Muscle layer of duodenum (tissue), 2 donors: ENCODE measurements around the gene BMS1.

Experiments
- H3K27ac ChIP-seq: one replicate; pipeline ENCODE4 v1.7.0; 2013; ENCODE audit warnings: mild to moderate bottlenecking, low read length
- H3K27me3 ChIP-seq: one replicate; pipeline ENCODE4 v1.7.0; 2013; ENCODE audit warnings: low read depth, mild to moderate bottlenecking, control low read depth, low read length
- H3K36me3 ChIP-seq, 2 donors: one replicate each; pipeline ENCODE4 v1.7.0; 2013; ENCODE audit warnings: low read length in 2 of 2, control low read depth in 1 of 2, mild to moderate bottlenecking in 1 of 2; ENCODE audit not compliant: insufficient read depth in 2 of 2, control insufficient read depth in 1 of 2
- H3K4me1 ChIP-seq, 2 donors: one replicate each; pipeline ENCODE4 v1.7.0; 2013; ENCODE audit warnings: low read length in 2 of 2, mild to moderate bottlenecking in 2 of 2, control low read depth in 1 of 2, moderate library complexity in 1 of 2; ENCODE audit not compliant: insufficient read depth in 2 of 2, control insufficient read depth in 1 of 2
- H3K4me3 ChIP-seq, 2 donors: one replicate each; pipeline ENCODE4 v1.7.0; 2013; ENCODE audit warnings: low read length in 2 of 2, low read depth in 1 of 2, mild to moderate bottlenecking in 1 of 2
- H3K9me3 ChIP-seq, 2 donors: one replicate each; pipeline ENCODE4 v1.7.0; 2013; ENCODE audit warnings: low read length in 2 of 2, control low read depth in 1 of 2, mild to moderate bottlenecking in 1 of 2; ENCODE audit not compliant: control insufficient read depth in 1 of 2
- donor health status: healthy.

BMS1 gene

DNA sequence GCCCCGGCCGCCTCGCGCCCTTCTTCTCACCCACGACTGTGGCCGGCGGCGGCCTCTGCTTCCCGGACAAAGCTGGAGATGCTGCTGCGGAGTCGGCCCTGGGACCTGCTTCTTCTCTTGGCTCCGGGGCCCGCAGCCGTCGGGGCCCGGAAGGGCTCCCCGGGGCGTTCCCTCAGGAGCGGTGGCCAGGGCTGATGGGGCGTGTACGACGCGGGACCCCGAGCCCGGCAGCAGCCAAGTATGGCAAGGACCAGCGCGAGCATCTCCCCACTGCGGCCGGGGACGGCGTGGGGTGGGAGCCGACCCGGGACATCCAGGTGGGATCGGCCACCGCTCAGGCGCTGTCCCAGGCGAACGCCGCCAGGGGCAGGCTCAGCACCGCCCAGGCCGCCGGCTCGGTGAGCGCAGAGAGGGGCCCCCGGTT is 27.6 kb upstream of the BMS1 start:
- H3K36me3 ChIP-seq = no peaks in the 10 kb centered on the region
- no peak overlapping the region for H3K27ac ChIP-seq
- peaks cover 0 to 11% of the 10 kb centered on the region in 2 donors for H3K4me1 ChIP-seq
- peaks cover 18% of the 10 kb centered on the region for H3K27me3 ChIP-seq
- H3K9me3 ChIP-seq = no peaks in the 10 kb centered on the region
- peak overlapping the region; percentile 59 to 88 for H3K4me3 ChIP-seq

DNA sequence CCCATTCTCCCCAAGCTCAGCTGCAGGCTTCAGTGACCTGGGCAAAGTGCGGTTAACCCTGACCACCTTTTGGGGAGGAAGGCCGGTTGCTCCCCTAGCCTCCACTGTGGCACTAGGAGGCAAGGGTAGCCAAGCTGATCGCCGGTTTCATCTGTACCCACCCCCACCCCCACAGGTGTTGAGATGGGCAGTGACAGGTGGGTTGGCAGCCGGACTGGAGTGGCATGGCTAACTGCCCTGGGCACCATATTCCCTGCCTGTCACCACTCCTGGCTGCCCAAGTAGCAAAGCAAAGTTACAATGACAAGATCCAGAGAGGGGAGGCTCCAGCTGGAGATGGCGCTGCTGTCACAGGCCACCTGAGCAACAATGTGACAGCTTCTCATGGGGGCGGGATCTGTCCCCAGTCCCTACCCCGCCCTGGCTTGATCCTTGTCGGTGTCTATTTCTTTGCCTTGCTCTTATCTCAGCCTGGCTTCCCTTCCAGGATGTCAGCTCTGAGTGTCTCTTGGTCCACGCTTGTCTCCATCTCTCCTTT is 27.0 kb upstream of the BMS1 start:
- Histone ChIP-seq H3K27ac (no peak overlapping the region), H3K9me3 (no peaks in the 10 kb centered on the region), H3K27me3 (peaks cover 18% of the 10 kb centered on the region), H3K4me3 (peak overlapping the region in 1 of 2 donors; percentile 88), H3K4me1 (peaks cover 0 to 11% of the 10 kb centered on the region in 2 donors), H3K36me3 (no peaks in the 10 kb centered on the region)

DNA sequence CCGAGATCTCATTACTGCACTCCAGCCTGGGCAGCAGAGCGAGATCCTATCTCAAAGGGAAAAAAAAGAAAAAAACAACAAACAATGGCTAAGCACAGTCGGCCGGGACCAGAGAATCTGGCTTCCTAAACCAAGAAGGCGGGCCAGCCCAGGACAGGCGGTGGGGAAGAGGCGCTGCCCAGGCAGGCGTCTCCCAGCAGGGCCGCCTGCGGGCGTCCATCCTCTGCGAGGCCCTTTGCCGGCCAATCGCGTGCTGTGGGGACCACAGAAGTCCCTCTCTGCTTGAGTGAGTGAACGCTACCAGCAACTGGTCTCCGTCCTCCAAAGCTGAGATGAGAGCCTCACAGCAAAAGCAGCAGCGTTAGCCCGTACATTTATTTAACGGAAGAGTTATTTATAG is 14.7 kb upstream of the BMS1 start:
- H3K9me3 ChIP-seq = no peaks in the 10 kb centered on the region
- no peaks in the 10 kb centered on the region for H3K27me3 ChIP-seq
- no peak overlapping the region for H3K4me3 ChIP-seq
- no peaks in the 10 kb centered on the region for H3K4me1 ChIP-seq
- no peaks in the 10 kb centered on the region for H3K36me3 ChIP-seq
- no peak overlapping the region for H3K27ac ChIP-seq

DNA sequence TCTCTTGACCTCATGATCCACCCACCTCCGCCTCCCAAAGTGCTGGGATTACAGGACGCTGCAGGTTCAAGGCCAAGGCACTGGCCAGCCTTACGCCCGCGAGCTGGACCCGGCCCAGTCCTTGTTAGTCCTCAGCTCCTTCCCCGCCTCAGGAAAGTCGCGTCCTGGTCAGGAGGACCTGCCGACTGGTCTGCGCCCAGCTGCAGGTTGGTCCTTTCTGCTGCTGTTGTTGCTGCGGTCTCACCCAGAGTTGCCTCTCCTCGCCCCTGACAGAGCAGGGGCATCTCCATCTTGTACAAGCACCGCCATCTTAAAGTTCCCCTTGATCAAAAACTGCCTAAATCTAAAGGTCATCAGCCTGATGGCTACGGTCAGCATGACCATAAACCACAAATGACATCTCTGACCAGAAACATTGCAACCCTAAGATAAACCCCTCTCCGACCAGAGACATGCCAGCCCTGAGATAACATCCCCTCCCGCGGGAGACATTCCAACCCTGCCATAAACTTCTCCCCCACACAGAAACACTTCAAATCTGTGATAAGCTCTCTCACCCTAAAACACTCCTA is 13.9 kb upstream of the BMS1 start:
- Histone ChIP-seq H3K4me1 (no peaks in the 10 kb centered on the region), H3K27me3 (no peaks in the 10 kb centered on the region), H3K4me3 (no peak overlapping the region), H3K27ac (no peak overlapping the region), H3K9me3 (no peaks in the 10 kb centered on the region), H3K36me3 (no peaks in the 10 kb centered on the region)

DNA sequence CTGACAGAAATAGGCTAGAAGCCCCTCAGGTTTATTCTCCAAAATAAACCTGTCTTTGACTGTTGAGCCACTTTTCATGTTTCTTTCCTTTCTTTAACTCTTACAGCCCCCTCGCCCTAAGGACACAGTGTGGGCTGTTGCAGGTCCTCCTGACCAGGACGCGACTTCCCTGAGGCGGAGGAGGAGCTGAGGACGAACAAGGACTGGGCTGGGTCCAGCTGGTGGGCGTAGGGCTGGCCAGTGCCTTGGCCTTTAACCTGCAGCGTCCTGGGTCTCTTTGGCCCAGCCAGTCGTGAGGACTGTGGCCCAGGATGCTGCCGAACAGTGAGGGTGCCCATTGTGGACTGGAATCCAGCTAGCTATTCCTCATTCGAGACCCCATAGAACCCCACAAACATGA is 13.4 kb upstream of the BMS1 start:
- no peak overlapping the region for H3K4me3 ChIP-seq
- no peaks in the 10 kb centered on the region for H3K27me3 ChIP-seq
- H3K4me1 ChIP-seq = no peaks in the 10 kb centered on the region
- H3K9me3 ChIP-seq = no peaks in the 10 kb centered on the region
- no peaks in the 10 kb centered on the region for H3K36me3 ChIP-seq
- H3K27ac ChIP-seq = no peak overlapping the region

DNA sequence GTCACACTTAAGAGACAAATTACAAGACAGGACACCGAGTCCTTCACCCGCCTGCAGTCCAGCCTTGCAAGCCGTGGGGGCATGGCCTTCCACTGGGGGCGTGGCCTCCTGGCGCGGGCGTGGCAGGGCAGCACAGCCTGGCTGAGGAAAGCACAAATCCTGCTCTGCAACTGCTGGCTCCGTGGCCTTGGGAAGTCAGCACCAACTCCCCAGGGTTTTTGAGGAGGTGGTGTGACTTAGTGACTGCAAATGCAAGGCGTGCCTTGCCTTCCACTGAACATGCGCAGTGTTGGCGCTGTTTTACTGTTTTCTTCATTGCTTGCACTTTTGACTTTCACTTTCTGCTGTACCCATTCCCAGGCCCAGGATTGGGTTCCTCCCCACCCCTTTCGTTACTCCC is 12.9 kb upstream of the BMS1 start:
- Histone ChIP-seq H3K4me1 (no peaks in the 10 kb centered on the region), H3K27ac (no peak overlapping the region), H3K9me3 (no peaks in the 10 kb centered on the region), H3K27me3 (no peaks in the 10 kb centered on the region), H3K4me3 (no peak overlapping the region), H3K36me3 (no peaks in the 10 kb centered on the region)

DNA sequence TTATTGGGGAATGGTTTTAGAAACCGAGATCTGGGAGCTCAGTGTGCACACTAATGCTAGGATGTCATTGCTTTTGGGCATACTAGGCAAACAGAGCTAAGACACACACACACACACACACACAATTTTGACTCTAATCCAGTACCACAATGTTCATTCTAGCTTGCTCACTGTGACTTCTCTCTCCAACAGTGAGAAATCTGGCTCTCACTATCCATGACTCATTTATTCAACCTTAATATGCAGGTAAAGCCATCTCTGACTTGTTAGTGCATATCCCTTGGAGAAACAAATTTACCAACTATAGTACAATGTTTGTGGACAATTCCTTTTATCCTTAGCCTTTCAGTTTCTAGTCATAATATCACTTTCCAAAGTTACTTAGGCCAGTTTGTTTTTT is 5.9 kb upstream of the BMS1 start:
- no peaks in the 10 kb centered on the region for H3K4me1 ChIP-seq
- no peak overlapping the region for H3K27ac ChIP-seq
- H3K36me3 ChIP-seq = no peaks in the 10 kb centered on the region
- H3K27me3 ChIP-seq = no peaks in the 10 kb centered on the region
- no peak overlapping the region for H3K4me3 ChIP-seq
- H3K9me3 ChIP-seq = no peaks in the 10 kb centered on the region

DNA sequence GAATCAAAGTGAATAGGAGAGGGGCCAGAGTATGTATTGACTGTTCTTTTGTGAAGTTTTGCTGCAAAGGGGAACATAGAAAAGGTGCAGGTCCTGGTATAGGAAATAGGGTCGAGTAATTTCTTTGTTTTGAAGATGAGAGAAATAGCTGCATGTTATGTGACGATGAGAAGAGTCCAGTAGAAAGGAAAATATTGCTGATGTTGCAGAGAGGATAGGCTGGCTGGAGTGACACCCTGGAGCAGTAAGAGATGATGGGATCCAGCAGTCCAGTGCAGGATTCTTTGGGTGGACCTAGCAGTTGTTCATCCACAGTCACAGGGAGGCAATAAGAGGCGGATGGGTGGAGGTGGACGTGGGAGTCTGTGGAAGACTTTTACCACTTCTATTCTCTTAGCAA is 2.1 kb upstream of the BMS1 start:
- Histone ChIP-seq H3K27me3 (no peaks in the 10 kb centered on the region), H3K36me3 (peaks cover under 1 to 17% of the 10 kb centered on the region in 2 donors), H3K4me3 (no peak overlapping the region), H3K9me3 (no peaks in the 10 kb centered on the region), H3K4me1 (peaks cover 0 to 11% of the 10 kb centered on the region in 2 donors), H3K27ac (no peak overlapping the region)

DNA sequence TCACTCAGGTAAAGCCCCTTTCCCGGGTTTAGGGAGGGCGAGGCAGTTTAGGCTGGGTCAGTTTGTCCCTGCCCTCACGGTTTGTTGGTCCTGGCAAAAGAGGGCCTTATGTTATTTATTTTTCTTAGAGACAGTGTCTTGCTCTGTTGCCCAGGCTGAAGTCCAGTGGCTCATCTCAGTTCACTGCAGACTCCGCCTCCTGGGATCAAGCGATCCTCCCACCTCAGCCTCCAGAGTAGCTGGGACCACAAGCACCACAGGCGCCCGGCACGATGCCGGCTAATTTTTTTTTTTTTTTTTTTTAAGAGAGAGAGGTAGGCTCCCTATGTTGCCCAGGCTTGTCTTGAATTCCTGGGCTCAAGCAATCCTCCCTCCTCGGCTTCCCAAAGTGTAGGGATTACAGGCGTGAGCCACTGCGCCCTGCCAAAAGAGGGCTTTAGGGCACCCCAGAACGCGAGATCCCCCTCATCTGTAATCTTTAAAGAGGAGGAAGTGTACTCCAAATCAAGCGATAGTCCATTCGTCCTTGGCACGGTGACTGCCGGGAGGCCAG is 626 bp upstream of the BMS1 start:
- H3K36me3 ChIP-seq = peaks cover 12 to 30% of the 10 kb centered on the region in 2 donors

DNA sequence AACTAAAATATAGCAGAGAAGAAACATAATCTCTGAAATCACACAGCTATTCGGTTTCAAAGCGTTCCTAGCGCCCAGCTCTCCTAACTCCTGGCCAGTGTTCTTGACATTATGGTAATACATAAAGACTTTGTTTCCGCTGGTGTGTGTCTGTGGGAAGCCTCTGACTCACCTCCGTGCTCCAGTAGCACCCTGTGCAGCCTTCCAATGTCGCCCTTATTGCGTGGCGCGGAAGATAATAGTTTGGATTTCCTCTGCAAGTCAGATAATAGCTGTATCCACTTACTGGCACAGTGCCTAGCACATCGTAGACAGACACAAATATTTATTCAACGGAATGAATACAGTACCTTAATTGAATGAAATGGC is 570 bp downstream of the BMS1 start:
- H3K4me3 ChIP-seq = peak overlapping the region; percentile 91 to 98
- no peaks in the 10 kb centered on the region for H3K9me3 ChIP-seq
- H3K27ac ChIP-seq = peak overlapping the region; percentile 88
- peaks cover 0 to 11% of the 10 kb centered on the region in 2 donors for H3K4me1 ChIP-seq
- no peaks in the 10 kb centered on the region for H3K27me3 ChIP-seq
- H3K36me3 ChIP-seq = peaks cover 12 to 38% of the 10 kb centered on the region in 2 donors

More for the DNA sequence above, 626 bp upstream of the BMS1 start:
- H3K27ac ChIP-seq = peak overlapping the region; percentile 88
- peaks cover 0 to 11% of the 10 kb centered on the region in 2 donors for H3K4me1 ChIP-seq
- H3K4me3 ChIP-seq = peak overlapping the region; percentile 91 to 98
- no peaks in the 10 kb centered on the region for H3K9me3 ChIP-seq
- no peaks in the 10 kb centered on the region for H3K27me3 ChIP-seq

DNA sequence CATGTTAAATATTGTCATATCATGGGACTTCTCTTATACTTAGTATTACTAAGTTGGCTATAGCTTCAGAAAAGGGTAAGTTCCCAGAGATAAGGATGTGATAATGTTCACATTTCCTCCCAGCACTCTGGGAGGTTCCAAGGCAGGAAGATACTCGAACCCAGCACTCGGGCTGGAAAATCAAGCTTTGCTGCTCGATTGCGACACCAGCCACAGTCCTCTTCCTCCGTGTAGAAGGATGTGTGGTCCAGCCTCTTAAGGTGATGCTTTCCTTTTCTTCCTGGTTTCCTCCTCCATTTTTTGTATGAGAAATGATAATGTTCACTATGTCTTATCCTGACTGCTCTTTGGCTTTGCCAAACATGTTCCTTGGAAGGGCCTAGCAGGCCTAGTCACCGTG is 3.2 kb downstream of the BMS1 start:
- Histone ChIP-seq H3K36me3 (peaks cover 19 to 56% of the 10 kb centered on the region in 2 donors), H3K9me3 (no peaks in the 10 kb centered on the region), H3K27ac (no peak overlapping the region), H3K4me1 (peaks cover 0 to 11% of the 10 kb centered on the region in 2 donors), H3K27me3 (no peaks in the 10 kb centered on the region), H3K4me3 (no peak overlapping the region)

DNA sequence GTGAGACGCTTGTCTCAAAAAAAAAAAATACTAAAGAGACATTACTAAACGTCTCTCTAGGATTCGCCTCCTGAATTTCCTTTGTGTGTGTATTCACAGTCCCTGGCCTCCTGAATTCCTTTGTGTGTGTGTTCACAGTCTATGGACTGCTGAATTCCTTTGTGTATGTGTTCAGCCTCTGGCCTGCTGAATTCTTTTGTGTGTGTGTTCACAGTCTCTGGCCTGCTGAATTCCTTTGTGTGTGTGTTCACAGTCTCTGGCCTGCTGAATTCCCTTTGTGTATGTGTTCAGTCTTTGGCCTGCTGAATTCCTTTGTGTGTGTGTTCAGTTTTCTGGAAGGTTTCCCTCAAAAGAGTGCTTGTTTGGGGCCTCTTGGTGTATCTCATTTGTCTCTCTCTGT is 8.2 kb downstream of the BMS1 start:
- no peak overlapping the region for H3K4me3 ChIP-seq
- H3K9me3 ChIP-seq = no peaks in the 10 kb centered on the region
- H3K4me1 ChIP-seq = no peaks in the 10 kb centered on the region
- H3K27ac ChIP-seq = no peak overlapping the region
- H3K36me3 ChIP-seq = peaks cover 39 to 82% of the 10 kb centered on the region in 2 donors
- H3K27me3 ChIP-seq = no peaks in the 10 kb centered on the region
